HG02970 (cell line): ENCODE measurements around the gene AAMDC.

Source experiments
- ATAC-seq: cut with Tn5 transposase; IDR thresholded peaks from one replicate; pipeline ENCODE4 v1.9.1; 2021; ENCODE audit warnings: mild to moderate bottlenecking, moderate library complexity, moderate number of reproducible peaks; ENCODE audit not compliant: unreplicated experiment, low FRiP score

AAMDC gene

DNA sequence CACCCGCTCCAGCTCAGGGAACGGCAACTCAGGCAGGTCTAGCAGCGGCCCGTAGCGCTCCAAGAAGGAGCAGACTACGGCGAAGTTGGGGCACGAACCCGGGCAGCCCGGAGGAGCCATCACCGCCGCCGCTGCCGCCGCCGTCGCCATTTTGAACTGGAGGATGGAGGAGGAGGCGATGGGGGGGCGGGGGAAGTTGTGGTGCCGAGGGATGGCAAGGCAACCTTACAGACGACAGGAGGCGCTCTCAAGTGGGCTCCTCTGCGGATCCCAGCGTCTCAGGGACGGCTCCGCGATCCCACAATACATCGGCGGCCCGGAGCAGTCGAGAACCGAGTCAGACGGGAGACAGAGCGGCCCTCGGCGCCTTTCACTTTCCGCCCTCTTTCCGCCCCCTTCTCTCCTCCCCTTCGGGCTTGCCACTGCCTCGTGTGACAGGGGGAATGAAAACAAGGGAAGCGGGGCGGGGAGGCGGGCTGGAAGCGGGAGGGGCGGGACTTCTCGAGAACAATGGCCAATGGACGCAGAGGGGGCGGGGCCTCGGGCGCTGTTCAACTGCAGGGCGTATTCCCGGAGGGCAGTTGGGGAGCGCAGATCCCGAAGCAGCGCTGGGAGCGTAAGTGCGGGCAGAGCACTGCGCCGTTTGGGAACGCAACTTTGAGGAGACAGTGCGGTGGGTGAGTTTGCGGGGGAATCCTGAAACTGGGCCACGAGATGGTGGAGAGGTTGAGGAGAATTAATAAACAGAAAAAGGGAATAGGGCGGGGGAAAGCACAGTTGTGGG, at the start of gene AAMDC, which contains the start of gene RSF1:
Gene AAMDC, plus strand, starts transcription at position 580 of the 784 bp plus-strand sequence. CDS start 21,353 bp downstream, outside the sequence.
Gene RSF1, minus strand, starts transcription at position 158 of the 784 bp plus-strand sequence. Its CDS starts 8 bp downstream, at position 150.
- ATAC-seq = peak; percentile 89

DNA sequence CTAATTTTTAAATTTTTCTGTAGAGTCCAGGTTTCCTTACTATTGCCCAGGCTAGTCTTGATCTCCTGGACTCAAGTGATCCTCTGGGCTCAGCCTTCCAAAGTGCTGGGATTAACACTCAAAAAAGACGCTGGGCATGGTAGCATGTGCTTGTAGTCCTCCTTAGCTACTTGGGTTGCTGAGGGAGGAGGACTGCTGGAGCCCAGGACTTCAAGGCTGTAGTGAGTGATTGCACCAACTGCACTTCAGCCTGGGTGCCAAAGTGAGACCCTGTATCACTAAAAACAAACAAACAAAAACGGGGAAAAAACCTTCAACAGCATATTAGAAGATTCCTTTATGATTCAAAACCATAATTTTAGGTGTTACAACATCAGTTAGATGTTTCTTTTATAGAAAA, 45.0 kb upstream of the AAMDC start:
- ATAC-seq = no peak

DNA sequence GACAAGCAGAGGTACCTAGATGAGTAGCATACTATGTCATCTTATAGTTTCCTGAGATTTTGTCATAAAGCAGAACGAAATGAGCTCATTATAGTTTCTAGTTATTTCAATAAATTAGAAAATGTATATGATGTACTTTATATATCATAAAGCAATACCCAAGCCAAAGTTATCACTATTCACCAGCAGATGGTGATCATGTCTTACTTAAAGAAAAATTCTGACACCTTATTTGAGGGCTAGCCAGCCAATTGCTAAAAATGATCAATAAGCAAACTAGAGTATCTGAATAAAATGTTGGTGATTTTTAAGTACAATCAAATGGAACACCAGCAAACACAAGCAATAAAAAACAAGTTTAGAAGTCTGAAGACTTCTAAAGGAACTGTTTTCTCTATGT, 44.5 kb upstream of the AAMDC start:
- no peak for ATAC-seq

DNA sequence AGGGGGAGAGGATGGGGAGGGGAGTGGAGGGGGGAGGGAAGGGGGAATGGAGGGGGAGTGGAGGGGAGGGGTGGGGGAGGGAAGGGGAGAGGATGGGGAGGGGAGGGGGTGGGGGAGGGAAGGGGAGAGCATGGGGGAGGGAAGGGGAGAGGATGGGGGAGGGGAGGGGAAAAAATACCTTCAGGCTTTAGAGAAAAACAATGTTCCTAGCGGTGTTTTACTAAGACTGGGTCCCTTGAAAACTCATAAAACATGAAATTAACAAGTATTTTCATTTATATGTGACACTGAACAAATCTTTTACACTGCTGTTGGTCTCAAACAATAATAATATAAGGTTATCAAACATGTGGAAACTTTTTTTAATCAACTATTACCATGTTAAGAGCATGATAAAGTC, 42.8 kb upstream of the AAMDC start:
- no peak for ATAC-seq

DNA sequence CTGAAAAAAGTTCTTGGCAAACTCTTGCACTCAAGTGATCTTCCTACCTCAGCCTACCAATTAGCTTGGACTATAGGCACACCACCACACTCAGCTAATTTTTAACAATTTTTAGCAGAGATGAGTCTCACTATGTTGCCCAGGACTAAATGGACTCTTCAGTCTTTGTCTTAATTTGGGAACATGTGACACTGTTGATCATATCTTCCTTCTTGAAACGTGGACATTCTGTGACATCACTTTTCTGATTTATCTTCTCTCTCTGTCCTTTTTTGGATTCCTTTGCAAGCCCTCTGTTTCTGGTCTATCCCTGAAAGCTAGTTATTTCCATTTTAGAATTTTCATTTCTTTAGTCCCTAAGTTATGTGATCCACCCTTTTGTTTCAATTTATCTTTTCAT, 42.4 kb upstream of the AAMDC start:
- no peak for ATAC-seq

DNA sequence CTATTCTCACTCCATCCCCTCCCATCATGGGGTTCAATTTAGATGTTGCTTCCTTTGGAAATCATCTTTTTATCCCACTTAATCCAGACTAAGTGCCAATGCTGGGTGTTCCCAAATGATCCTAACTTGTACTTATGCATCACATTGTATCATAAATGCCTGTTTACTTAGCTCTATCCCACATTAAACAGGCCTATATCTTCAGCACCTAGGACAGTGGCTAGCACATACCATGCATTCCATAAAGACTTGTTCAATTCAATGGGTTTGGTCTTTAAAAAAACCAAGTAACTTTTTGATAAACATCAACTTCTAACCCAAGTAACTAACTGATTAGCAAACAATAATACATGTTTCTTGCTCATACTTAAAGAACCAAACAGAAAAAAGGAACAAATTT, 41.0 kb upstream of the AAMDC start:
- ATAC-seq = no peak

DNA sequence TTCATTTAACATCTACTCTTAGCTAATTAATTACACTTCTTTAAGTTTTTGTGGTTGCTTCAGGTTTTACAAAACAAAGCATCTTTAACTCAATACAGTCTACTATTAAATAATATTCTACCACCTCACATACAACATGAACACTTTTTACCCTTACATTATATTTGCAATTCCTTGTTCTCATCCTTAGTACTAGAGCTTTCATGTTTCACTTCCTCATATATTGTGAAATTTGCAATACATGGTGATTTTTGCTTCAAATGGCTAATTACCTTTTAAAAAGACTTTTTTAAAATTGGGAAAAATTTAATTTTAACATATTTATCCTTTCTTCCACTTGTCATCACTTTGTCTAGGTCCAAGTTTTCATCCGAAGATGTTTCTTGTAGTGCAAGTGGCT, 37.9 kb upstream of the AAMDC start:
- ATAC-seq = no peak

DNA sequence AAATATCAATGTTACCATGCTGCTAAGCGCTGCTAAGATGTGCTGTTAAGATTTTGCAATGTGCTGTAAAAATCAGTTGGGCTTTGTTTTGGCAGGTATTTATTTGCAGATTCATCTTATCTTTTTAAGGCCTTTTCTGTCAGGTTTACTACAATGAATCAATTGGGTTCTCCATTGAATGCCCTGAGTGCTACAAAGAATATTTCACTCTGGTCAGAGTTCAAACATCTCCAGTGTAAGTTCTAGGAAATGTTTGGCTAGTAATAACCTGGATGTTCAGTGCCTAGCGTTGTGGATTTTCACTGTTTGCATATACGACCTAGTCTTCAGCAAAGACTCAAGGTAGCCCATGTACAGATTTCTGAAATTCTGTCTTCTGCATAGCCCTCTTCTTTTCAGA, 36.4 kb upstream of the AAMDC start:
- no peak for ATAC-seq

DNA sequence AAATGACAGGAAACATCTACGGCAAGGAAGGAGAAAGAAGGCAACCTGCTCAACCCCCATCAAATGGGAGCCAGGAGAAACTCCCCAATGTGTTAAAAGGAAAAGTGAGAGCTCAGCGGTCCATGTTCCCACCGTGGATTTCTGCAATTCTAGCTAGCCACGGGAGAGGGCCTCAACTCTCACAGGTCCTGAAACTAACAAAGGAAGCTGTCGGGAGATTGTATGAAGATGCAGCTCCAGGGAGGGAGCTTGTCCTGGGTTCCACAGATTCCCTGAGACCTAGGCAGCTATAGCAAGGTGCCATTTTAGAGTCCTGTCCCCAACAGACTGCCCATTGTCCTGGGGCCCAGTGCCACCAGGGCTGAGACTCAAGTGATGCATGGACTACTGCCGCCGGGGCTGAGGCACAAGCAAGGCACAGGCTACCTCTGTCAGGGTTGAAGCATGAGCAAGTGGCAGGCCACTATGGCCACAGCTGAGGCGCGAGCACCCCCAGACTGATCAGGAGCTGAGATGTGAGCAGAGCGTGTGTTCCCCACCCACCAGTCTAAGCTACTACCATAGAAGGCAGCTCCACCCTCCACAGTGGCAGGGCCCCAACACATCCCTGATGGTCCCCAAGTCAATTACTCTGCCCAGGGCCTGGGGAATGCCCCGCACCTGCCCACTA, 31.7 kb upstream of the AAMDC start:
- no peak for ATAC-seq

DNA sequence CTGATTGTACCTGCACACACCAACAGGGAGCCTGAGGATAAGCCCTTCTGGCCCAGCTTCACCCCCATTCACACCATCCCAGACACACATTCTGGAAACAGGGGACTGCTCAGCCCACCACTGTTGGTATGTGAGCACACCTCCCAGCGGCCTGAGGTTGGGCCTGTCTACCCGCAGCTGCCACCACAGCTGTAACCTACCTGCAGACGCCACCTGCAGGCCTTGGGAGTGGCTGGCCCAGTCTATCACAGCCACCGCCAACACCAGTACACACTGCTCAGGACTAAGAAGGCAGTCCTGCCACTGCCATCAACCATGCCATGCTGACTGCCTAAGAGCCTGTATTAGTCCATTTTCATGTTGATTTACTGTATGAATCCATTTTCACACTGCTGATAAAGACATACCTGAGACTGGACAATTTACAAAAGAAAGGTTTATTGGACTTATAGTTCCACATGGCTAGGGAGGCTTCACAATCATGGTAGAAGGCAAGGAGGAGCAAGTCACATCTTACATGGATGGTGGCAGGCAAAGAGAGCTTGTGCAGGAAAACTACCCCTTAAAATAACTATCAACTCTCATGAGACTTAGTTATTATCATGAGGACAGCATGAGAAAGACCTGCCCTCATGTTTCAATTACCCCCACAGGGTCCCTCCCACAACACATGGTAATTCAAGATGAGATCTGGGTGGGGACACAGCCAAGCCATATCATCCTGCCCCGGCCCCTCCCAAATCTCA, 31.0 kb upstream of the AAMDC start:
- ATAC-seq = no peak

DNA sequence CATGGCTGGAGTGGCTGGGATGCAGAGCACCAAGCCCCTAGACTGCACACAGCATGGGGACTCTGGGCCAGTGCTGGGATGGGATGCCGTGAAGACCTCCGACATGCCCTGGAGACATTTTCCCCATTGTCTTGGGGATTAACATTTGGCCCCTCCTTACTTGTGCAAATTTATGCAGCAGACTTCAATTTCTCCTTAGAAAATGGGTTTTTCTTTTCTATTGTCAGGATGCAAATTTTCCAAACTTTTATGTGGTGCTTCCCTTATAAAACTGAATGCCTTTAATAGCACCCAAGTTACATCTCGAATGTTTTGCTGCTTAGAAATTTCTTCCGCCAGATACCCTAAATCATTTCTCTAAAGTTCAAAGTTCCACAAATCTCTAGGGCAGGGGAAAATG, 29.6 kb upstream of the AAMDC start:
- ATAC-seq = no peak

DNA sequence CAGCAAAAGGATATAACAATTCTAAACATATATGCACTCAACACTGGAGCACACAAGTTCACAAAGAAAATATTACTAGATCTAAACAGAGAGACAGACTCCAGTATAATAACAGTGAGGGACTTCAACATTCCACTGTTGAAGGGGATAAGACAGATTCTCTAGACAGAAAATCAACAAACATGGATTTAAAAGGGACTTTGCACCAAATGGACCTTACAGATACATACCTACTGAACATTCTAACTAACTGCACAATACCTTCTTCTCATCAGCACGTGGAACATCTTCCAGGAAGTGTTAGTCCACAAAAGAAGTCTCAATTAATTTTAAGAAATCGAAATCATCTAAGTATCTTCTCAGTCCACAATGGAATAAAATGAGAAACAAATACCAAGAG, 27.0 kb upstream of the AAMDC start:
- no peak for ATAC-seq

DNA sequence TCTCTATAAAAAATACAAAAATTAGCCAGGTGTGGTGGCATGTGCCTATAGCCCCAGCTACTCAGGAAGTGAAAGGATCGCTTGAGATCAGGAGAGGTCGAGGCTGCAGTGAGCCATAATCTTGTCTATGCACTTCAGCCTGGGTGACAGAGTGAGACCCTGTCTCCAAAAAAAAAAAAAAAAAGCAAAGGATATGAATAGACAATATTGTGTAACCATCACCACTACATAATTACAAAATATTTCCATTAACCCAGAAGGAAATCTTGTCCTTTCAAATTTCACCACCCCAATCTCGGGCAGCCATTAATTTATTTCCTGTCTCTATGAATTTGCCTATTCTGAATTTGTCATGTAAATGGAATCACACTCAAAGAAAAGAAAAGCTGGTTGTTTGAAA, 21.6 kb upstream of the AAMDC start:
- ATAC-seq = no peak

DNA sequence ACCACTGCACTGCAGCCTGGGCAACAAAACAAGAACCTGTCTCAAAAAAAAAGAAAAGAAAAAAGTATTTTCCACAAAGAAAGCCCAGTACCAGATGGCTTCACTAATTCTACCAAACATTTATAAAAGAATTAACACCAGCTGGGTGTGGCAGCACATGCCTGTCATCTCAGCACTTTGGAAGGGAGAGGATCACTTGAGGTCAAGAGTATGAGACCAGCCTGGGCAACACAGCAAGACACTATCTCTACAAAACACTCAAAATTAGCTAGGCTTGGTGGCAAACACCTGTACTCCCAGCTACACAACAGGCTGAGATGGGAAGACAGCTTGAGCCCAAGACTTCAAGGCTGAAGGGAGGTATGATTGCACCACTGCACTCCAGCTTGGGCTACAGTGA, 20.5 kb upstream of the AAMDC start:
- ATAC-seq = no peak

DNA sequence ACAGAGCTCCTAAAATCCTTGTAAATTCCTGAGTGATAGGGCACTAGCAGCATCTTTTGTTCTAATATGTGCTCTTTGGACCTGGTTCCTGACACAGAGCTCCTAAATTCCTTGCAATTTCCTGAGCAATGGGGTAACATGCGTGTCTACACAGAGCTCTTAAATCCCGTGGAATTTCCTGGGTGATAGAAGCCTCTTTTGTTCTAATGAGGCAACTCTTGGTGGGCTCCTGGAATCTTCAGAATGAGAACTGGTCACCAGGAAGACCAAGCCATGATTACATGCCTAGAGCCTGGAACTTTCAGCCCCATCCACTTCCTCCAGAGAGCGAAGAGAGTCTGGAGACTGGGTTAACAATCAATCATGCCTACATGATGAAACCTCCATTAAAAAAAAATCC, 19.5 kb upstream of the AAMDC start:
- no peak for ATAC-seq

DNA sequence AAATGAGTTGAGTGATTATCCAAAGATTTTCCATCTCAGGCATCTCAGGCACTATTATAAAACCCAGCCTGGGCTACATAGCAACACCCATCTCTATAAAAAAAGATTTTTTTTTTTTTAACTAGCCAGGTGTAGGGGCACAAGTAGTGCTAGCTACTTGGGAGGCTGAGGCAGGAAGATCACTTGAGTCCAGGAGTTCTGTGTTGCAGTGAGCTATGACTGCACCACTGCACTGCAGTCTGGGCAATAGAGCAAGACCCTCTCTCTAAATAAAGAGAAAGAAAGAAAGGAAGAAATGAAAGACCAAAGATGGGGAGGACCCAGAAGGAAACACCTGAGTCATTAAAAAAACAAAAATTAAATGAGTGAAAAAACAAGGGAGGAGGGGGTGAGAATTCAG, 14.5 kb upstream of the AAMDC start:
- ATAC-seq = no peak

DNA sequence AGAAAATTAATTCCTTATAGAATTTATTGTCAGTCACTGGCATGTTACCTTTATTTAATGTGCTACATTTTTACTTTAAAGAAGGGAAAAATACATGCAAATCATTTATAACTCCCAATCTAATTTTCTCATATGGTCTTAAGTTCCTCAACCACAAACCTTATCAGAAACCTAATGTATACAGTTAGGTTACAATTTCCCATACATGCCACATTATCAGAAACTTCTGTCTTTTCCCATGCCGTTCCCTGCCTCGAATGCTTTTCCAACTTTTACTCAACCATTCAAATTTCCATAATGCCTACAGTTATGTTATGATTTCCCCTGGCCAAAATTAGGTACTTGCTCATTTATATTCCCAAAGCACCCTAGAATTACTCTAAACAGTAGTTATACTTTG, 14.0 kb upstream of the AAMDC start:
- ATAC-seq = no peak

DNA sequence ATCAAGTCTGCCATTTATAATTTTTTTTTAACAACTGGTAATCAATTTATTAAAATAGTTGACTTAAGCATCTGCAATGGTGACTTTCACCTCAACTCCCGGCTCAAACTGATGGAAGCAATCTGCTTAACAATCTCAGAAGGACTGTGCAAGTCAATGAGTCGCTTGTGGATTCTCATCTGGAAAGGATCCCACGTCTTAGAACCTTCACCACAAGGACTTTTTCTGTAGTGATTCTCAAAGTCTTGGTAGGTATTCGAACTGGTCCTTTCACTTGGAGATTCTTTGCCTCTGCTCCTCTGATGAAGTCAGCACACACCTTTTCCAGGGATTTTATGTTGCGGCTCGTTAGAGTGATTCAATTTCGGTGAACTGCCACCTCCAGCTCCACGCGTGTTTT, 7.7 kb upstream of the AAMDC start:
- ATAC-seq = no peak

DNA sequence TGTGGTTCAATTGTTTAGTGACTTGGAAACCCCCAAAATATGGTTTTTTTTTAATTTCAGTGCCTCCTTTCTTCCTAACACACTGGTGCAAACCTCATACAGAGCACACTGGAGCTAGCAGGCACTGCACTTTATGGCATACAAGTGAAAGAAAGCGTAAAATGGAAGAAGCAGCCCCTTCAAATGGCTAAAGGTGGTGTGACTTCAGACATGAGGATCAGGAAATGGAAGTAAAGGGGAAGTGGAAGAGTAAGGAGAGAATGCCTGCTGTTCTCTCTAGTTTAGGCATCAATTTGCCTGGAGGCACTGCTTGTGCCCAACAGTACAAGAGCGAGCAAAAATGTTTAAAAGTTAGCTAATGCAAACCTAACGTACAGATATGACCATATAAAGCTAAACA, 6.1 kb upstream of the AAMDC start:
- no peak for ATAC-seq

DNA sequence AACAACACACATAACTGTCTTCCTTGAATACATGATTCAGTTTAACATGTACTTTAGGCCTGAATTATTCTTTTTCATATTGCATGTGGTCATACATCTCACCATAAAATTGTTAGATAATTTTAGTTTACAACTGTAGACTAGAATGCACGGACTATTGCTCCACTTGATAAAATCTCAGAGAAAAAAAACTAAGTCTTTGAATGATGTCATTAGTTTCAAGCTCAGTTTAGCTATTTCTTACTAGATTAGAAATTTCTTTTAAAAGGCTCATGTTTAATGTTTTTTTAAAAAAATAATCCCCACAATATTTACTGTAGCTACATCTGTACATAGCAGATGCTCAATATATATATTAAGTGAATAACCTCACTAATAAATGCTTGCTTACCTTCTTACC, 5.5 kb upstream of the AAMDC start:
- no peak for ATAC-seq

DNA sequence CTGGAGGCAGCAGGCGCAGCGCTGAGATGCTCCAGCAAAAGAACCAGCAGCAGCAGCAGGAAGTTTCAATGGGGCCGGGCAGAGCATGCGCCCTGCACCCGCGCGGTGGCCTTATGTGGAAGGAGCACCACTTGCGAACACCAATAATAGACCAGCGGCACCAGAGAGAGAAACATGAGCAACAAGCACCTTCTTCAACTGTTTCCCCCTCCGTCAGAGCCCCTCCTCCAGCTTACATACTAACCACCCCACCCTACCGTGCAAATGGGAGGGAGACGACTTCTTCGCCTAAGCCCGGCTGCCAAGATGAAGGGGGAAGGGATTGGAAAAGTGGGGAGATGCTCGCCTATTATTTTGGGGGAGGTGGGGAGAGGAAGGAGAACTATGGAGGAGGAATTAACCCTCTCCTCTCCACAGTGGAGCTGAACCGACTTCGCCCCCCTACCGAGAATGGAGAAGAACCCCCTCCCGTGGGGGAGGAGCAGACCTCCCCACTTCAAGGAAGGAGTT, 1.5 kb upstream of the AAMDC start:
- ATAC-seq = peak; percentile 34
